Ovary (tissue), 3 donors: ENCODE data around the gene MICAL2.

Source experiments
- EP300 ChIP-seq: sonication (generic); formaldehyde crosslinking; IDR thresholded peaks from one replicate; pipeline ENCODE4 v1.6.1; 2017; ENCODE audit warnings: antibody characterized with exemption
- TF ChIP-seq, protein P1 (sequence below), 3 donors: fragments of 450-650 bp in 2 of 3; fragments of 200-600 bp in 1 of 3; IDR thresholded peaks; one replicate each; pipeline versions ENCODE4 v1.5.1 to v1.8.0; 2016 to 2022; ENCODE audit warnings: antibody characterized with exemption in 3 of 3, mild to moderate bottlenecking in 1 of 3
- donor health status: DM: no; HTN: no; CAD: no.

DNA sequence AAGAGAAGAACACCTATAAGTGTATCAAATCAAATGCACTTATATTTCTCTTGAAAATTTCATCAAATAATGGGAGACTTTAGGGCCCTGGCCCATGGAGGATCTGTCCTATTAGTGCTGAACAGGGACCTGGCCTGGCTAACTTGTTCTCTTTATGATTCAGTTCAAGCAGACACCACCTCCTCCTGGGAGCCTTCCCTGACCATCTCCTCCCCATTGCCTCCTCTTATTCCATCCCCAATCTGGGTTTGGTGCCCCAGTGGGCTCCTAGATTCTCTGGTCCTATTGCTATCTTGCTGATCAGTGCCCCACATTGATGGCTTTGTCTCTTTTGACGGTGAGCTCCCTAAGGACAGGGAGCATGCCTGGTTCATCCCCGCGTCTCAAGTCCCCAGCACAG, 60.1 kb downstream of the MICAL2 start:
- TF ChIP-seq, protein P1, sequence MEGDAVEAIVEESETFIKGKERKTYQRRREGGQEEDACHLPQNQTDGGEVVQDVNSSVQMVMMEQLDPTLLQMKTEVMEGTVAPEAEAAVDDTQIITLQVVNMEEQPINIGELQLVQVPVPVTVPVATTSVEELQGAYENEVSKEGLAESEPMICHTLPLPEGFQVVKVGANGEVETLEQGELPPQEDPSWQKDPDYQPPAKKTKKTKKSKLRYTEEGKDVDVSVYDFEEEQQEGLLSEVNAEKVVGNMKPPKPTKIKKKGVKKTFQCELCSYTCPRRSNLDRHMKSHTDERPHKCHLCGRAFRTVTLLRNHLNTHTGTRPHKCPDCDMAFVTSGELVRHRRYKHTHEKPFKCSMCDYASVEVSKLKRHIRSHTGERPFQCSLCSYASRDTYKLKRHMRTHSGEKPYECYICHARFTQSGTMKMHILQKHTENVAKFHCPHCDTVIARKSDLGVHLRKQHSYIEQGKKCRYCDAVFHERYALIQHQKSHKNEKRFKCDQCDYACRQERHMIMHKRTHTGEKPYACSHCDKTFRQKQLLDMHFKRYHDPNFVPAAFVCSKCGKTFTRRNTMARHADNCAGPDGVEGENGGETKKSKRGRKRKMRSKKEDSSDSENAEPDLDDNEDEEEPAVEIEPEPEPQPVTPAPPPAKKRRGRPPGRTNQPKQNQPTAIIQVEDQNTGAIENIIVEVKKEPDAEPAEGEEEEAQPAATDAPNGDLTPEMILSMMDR (IDR thresholded peaks at IDR 0.05), result no peak
- no peak for TF ChIP-seq EP300
